Activated gamma-delta T cell treated with anti-CD3 and anti-CD28 coated beads, Interleukin-2, amount 50 U/mL, for 16 hours (primary cell): Measurements from ENCODE around the gene DEPDC1B.
"Not testable (repeated sequence)": the region's sequence is repeated elsewhere in the genome, so short reads cannot be mapped to it uniquely, and the experiment has no call there.

ENCODE experiments used
- DNase-seq: peaks from one replicate; pipeline ENCODE4 v3.0.0-alpha.2; 2020; ENCODE audit warnings: low read depth

The DEPDC1B gene

DNA sequence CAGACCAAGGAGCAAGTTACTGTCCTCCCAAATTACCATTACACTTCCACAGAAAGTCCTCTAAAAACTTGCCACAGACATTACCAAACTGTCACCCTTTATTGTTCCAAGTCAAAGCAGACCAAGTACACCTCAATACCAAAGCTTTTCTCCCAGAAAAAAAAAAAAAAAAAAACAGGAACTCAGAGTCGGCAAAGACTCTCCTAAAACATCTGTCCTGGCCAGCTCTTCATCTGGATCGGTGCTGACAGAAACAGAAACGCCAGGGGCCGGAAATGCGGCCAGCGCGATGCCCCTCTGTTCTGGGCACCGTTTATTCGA lies 718 bp downstream of the DEPDC1B start:
- DNase-seq = no peak

DNA sequence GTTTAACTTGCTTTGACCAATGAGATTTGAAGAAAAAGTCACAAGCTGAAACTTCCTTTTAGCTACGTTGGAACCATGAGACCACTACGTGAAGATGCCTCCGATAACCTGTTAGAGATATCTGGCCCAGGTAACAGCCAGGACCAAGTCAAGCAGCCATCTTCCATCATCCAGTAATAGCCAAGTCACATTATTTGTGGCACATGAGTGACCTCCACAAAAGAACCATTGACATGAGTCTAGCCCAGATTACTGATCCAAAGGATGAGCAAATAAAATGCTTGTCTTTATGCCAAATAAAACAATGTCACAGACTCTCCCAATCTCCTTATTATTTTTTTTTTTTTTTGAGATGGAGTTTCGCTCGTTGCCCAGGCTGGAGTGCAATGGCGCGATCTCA lies 1.6 kb downstream of the DEPDC1B start:
- no peak for DNase-seq

DNA sequence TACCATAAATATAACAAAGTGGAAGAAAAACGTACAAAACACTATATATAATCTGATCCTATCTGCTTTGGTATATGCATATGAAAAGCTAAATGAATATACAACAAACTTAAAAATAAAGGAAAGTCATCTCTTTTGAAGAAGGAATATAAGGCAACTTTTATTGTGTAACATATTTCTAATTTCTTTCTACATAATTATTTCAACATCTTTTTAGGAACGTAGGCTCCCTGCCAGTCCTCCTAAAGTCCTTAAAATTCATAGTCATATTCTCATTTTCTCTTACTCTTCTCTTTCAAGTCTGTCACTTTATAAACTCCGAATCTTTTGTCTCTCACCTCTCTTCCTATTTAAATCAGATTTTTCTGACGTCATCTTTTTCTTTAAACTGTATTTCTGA lies 9.6 kb downstream of the DEPDC1B start:
- no peak for DNase-seq

DNA sequence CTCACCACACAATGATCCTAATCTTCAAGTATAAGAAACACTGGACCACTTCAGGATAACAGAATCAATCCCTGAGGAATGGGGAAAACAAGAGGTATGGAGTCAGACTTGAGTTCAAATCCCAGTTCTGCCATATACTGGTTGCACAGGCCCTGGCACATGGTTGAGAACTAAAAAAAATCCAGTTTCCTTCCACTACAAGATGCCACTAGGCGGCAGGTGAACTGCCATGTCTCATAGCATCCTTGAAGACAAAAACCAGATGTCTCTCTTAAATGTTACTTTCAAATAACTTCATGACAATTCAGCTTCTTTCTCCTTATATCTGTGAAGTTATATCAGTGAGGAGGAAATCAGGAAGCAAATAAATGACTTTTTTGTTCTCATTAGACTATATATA lies 11.0 kb downstream of the DEPDC1B start:
- no peak for DNase-seq

DNA sequence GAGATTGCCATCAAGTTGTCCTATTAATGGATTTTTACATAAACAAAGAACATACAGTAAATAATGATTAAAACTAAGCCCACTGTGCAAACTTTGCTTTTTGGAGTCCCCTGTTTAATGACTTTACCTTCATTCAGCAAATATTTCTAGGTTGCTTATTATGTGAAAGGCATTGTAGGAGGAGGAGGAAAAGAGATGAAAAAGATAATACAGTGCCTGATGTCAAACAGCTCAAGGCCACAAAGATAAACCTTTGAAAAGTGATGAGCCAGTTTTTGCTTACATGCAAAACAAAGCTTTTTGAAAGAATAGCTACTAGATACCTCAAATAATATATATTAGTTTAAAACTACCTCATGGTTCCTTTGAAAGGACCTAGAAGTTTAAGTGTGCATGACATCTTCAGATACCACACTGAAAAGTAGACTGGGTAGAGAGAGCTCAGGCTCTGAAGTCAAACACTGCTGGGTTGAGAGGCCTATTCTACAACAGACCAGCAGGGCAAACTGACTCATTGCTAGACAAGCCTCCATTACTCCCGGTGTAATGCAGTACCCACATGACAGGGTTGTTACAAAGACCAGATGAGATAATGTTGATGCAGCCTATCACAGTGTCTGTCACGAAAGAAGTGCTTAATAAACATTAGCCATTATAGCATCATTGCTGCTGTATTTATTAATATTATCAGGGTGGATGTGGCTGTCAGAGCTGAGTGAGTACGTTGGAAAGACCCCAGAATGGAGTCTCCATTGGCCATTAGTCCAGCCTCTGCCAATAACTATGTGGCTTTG lies 11.8 kb downstream of the DEPDC1B start:
- no peak for DNase-seq

DNA sequence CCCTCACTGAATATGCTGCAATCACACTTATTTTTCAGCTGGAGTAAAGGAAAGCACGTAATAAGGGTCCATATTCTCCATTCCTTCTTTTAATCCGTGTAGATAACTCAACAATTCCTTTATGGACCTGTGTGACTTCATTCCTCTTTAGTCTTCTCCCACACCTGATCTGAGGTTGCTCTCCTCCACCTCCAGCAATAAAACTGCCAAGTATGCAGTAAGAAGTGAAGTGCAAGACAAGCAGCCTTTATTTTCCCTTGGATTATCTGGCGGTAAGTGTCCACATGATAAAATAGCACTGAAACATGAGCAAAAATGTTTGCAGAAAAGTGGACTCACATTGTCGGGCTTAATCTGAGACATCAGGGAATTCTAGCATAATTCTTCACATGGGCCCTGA lies 13.8 kb downstream of the DEPDC1B start:
- DNase-seq = no peak

DNA sequence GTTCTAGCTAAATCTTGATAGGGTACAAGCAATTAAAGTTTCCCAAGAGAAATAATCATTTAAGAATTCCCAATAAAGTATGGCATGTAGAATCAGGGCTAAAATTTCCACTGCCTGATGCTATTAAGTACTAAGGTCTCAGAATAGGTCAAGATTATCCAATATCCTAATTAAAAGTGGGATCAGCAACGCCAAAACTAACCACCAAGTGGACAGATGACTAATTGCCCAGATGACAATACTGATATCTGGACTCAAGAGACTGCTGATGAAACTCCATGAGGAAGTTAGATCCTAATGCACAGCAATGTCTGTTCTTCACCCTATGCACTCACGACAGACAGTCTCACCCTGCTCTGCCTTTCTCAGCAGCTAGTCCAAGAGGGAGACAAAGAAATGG lies 14.3 kb downstream of the DEPDC1B start:
- DNase-seq = no peak

DNA sequence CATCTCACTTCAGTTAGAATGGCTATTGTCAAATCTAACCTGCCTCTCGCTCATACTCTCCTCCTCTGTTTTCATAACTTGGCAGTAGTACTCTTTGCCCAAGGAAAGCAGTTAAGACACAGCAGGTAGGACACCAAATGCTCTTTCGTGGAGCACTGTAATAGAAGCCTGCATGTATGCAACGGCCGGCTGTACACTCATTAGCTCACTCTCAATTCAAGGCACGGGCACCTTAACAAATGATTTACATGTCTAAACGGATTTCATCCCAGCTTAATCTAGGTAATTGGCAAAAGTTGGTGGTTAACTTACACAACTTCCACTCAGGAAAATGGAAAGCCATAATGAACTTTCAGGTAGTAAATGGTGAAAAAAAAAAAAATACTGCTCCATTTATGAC lies 14.9 kb downstream of the DEPDC1B start:
- DNase-seq = no peak

DNA sequence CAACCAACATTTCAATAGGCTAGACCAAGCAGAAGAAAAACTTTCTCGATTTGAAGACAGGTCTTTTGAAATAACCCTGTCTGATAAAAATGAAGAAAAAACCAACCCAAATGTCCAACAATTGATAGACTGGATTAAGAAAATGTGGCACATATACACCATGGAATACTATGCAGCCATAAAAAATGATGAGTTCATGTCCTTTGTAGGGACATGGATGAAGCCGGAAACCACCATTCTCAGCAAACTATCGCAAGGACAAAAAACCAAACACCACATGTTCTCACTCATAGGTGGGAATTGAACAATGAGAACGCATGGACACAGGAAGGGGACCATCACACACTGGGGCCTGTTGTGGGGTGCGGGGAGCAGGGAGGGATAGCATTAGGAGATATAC lies 18.0 kb downstream of the DEPDC1B start:
- DNase-seq = not testable (repeated sequence)

DNA sequence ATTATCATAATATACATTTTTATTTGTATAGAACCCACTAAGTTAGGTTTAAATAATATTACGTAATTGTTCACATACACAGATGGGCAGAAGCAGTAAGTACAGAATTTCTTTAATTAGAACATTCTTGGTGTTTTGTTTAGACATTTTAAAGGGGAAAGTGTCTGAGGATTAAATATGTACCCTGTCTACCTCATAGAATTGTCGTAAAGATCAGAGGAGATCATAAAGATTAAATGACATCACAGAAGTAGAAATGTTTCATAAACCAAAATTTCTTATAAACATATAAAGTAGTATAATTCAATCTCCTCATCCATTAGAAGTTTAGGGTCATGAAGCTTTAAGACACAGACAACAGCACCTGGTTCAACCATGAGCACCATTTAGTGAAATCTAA lies 20.1 kb downstream of the DEPDC1B start:
- DNase-seq = no peak

DNA sequence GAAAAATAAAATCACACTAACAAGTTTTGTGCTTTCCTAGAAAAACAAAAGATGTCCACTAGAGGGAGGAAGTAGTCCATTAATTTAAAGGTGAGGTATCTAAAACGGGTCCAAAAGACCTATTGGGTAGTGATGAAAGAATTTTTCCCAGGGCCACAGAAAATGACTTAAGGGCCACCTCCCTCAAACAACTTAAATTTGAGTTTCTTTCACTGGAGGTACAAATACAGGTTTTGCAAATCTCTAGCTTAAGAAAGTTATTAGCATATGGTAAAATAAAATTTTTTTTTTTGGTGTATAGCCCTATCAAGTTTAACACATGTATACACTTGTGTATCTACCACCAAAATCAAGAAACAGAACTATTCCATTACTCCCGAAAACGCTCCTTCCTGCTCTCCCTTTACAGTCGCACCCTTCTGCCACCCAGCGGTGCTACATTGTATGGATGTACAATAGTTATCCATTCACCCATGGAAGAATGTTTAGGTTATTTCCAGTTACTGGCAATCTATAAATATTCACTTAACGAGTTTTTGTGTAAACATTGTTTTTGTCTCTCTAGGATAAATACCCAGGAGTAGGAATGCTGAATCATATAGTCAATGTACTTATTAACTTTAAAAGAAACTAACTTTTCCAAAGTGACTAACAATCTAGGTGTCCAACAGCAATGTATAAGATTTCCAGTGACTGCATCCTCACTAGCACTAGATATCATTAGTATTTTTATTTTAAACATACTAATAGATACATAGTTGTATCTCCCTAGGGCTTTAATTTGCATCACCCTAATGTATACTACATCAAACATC lies 21.9 kb downstream of the DEPDC1B start:
- DNase-seq = no peak

DNA sequence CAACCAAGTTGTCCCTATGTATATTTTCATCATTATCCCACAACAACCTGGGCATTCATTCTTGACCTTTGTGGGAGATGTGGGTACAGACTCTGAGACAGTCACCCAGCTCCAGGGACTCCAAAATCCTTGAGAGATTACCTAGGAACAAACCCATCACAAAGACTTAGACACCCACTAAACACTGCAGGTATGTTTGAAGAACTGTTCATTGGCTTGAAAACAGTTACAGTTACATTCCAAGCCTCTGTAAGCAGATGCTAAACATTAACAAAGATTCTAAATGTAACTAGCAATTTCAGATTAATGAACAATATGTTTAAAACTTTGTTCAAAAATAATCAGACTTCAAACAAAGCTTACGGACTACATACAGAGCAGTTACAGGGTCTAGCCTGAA lies 24.7 kb downstream of the DEPDC1B start:
- DNase-seq = no peak

DNA sequence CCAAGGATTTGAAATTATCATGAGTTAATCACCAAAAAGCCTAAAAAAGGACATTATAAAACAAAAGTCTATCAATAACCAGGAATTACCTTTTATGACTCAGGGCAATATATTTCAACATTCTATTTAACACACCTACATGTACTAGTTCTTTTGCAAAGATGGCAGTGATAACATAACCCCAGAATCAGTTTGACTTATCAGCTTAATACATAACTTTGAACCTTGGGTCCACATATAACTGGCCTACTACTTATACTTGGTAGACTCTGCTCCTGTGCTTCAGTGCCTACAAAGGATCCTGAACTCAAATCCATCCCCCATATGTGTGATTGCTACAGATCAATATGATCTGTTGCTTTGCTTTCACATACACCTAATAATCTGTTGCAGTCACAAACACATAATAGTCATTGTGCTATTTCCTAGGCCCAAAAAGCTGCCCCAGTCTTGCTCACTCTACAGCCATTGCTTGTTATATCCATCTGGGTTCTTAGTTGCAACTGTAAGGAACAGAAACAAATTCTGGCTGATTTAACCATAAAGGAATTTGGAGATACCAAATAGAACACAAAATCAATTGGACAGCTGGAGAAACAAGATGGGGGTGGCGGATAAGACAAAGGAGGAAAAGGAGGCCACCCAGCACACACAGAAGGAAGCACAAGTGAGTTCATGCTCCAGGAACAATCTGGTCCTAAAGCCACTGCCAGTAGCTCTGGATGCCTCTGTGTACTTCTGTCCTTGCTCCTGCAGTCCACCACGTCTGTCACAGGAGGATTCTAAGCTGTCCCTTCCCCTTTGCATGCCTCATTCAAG lies 25.5 kb downstream of the DEPDC1B start:
- no peak for DNase-seq

DNA sequence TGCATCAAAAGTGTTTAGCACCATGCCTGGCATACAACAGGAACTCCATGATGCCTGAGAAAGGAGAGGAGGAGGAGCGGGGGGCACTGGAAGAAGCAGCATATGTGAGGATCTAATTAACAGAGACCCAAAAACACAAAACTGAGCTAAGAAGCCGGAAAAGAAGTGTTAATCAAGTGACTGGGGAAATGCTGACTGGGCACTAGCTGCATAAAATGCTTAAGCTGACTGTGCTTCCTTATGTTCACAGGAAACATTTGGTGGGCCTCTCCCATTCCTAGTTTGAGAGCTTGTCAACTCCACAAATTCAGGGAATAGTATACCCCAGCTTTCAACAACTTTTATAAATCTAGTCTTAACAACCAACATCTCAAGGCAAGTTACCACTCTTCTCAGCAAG lies 26.6 kb downstream of the DEPDC1B start:
- DNase-seq = no peak

DNA sequence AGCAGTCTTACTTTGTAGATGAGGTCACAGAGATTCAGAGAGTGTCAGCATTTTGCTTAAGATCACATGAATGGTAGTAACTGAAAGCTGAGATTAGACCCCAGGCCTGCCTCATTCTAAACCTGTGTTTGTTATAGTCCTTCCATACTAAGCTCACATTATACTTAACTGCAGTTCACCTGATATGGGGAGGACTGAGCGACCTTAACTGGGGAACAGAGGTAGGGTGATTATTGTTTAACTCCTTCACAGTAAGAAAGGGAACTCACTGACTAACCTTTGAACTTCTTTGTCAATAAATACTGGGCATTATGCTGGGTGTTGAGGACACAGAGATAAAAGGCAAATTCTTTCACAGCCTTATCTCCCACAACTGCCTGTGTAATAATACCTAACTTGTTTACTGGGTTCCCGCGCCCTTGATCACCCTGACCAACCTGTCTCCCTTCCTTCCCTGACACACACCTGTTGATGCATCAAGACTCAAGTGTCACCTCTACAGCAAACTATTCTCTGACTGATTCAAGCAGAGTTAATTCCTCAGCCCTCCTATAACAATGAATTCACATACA lies 27.2 kb downstream of the DEPDC1B start:
- DNase-seq = no peak

DNA sequence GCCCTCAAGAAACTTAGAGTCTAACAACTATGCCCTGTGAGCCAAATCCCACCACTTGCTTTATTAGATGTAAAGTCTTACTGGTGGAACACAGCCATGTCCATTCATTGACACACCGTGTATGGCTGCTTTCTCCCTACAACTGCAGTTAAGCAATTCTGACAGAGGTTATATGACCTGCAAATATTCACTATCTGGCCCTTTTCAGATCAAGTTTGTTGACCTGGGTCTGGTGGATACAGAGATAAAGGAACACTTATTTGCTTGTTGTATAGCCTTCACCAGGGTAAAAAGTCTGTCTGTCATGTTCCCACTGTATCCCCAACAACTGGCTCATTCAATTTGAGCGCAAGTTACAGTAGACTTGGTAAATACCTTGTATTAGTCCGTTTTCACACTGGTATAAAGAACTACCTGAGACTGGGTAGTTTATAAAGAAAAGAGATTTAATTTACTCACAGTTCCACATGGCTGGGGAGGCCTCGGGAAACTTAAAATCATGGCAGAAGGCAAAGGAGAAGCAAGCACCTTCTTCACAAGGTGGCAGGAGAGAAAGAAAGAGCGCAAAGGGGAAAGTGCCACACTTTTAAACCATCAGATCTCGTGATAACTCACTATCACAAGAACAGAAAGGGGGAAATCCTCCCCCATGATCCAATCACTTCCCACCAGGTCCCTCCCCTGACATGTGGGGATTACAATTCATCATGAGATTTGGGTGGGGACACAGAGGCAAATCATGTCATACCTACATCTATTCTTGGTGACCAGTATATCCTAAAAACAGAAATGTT lies 27.9 kb downstream of the DEPDC1B start:
- DNase-seq = no peak

DNA sequence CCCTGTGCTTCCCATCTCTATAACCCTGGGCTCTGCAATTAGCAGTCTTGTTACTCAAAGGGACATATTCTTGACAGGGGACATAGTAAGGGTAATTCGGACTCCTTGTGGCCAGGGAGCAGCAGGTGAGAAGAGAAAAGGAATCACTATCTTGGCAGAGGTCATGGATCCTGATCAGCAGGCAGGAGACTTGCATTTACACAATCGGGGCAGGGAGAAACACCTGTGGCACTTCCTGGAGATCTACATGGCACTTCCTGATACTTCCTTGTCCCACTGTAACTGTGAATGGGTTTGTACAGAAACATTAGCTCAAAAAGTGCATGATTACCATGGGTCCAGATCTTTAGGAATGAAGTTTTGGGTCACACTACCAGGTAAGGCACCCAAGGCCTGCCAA lies 29.2 kb downstream of the DEPDC1B start:
- DNase-seq = no peak

DNA sequence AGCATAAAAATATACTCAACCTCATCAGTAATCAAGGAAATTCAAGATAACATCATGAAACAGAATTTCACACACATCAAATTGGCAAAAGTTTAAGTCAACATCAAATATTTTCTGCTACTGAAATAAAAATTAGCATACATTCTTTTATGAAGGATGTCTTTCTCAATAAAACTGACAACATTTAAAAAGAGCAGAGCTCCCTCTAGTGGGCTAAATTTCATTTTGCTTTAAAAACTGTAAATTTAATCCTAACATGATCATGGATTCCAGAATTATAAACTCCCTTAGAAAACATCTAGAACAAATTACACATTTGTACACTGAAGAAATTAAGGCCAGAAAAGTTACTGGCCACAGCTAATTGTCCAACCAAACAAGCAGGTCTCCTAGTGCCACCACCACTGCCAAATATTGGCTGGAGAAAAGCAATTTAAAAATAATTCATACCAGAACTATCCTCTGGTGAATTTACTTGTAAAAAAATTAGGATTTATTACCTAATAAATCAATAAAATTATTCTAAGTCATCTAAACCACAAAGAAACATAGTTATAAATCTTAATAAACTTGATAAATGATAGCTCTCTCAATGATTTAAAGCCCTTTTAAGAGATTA lies 31.2 kb downstream of the DEPDC1B start:
- no peak for DNase-seq

DNA sequence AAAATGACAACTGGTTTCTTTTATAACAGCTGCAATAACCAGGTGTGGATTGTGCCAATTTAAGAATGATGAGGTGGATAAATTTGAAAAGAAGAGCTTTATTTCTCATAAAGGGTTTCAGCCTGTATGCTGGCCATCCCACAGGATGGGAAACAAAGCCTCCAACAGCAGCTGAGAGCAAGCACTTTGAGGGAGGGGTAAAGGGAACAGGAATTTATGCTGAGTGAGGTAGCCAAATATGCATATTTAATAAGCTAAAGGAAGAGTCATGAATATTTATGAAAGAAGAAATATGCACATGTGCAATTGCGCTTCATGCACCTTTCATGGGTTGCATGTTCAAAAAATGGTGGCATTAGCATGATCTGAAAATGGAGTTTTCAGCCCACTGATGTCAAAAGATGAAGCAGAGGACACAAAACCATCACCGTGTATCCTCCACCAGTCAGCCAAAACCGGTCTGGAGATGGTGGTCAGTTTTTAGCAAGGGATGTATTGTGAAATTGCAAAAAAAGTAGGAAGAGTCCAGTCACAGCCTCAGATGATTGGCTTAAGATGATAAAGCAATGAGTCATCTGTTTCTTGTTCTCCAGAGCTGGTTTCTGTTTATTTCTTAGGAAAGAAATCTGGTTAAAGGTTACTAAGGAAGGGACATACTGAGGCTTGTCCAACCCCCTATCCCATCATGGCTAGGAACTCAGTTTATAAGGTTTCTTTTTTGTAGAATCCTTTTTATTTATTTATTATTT lies 47.9 kb downstream of the DEPDC1B start:
- DNase-seq = no peak

DNA sequence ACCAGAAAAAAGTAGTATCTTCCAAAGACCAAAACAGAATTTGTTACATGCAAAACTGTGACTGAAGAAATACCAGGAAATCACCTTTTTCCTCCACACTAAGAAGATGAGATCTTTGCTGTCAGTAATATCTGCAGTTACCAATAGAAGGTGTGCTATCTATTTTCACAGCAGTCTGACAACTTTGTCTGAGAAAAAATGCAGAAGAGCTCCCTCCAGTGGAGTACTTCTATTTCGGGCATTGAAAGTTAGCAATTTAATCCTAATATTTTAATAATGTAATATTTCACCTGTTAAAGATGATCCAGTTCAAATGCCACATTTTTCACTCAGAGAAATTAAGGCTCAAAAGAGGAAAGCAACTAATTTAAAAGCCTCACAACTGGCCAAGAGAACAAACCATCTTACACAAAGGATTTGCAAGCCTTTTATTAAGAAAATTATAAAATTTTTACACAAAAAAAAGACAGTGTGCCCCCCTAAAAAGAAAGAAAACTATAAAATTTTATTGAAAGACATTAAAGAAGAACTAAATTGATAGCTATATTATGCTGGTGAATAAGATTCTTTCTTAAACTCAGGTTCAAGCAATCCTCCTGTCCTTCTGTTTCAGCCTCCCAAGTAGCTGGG lies 50.6 kb downstream of the DEPDC1B start:
- no peak for DNase-seq
